B cell (primary cell): ENCODE measurements around the gene RNF130. TPM values are rescaled to one million over a fixed set of nuclear protein-coding genes. Genes with fewer than 3 reads are reported as not detected.
A peak's percentile ranks its signal among the peaks of the same experiment; 100 is the strongest.

ENCODE experiments used
- ATAC-seq: fragments of 200-7000 bp; cut with Tn5 transposase; one replicate; pipeline ENCODE4 v1.10.0; 2021; ENCODE audit warnings: low read depth, mild to moderate bottlenecking, moderate number of reproducible peaks, moderate library complexity
- CTCF ChIA-PET: fragments of 350-600 bp; sonication (Branson Sonifier 250); formaldehyde crosslinking; loops from one replicate; lab custom pipeline; 2021; ENCODE audit warnings: antibody characterized with exemption, inconsistent platforms; lab: Charles Lee
- POLR2A ChIA-PET: fragments of 350-600 bp; sonication (Branson Sonifier 250); formaldehyde crosslinking; loops from one replicate; lab custom pipeline; 2021; ENCODE audit warnings: antibody characterized with exemption; lab: Charles Lee
- DNase-seq: peaks from one replicate; pipeline ENCODE4 v3.0.0; 2013
- H2AFZ ChIP-seq: 2 replicates; pipeline ENCODE4 v1.6.1; 2012; ENCODE audit warnings: mild to moderate bottlenecking, low read depth, low read length; ENCODE audit not compliant: insufficient read depth, poor library complexity, severe bottlenecking
- H3K27ac ChIP-seq, 2 donors: 1 replicate in 1 of 2; 2 replicates in 1 of 2; pipeline ENCODE4 v1.5.1; 2012 to 2013; ENCODE audit warnings: low read length in 2 of 2, mild to moderate bottlenecking in 2 of 2, moderate library complexity in 1 of 2
- H3K27me3 ChIP-seq, 4 experiments: fragments of 200-600 bp in 1 of 4; sonication (generic) in 1 of 4; replicated peaks in 1 of 4; 1 replicate in 2 of 4; 2 replicates in 2 of 4; pipeline versions ENCODE4 v1.6.1 to v1.7.0; 2013 to 2016; ENCODE audit warnings: low read length in 3 of 4, mild to moderate bottlenecking in 2 of 4, mixed read lengths in 1 of 4, moderate library complexity in 1 of 4; ENCODE audit not compliant: insufficient read depth in 4 of 4, control insufficient read depth in 3 of 4; ENCODE audit errors: control extremely low read depth in 1 of 4
- H3K36me3 ChIP-seq, 2 experiments: replicated peaks in 1 of 2; 1 replicate in 1 of 2; 2 replicates in 1 of 2; pipeline versions ENCODE4 v1.6.1 to v1.7.1; 2013; ENCODE audit warnings: low read length in 1 of 2; ENCODE audit not compliant: insufficient read depth in 2 of 2, control insufficient read depth in 1 of 2; ENCODE audit errors: control extremely low read depth in 1 of 2, extremely low read depth in 1 of 2
- H3K4me1 ChIP-seq, 2 donors: fragments of 200-600 bp in 1 of 2; sonication (generic) in 1 of 2; 1 replicate in 1 of 2; 2 replicates in 1 of 2; pipeline versions ENCODE4 v1.5.1 to v1.6.1; 2013 to 2017; ENCODE audit warnings: low read length in 2 of 2; ENCODE audit not compliant: control insufficient read depth in 2 of 2, insufficient read depth in 2 of 2
- H3K4me2 ChIP-seq: replicated peaks from 2 replicates; pipeline ENCODE3; 2012; ENCODE audit warnings: mild to moderate bottlenecking, low read depth, low read length; ENCODE audit not compliant: poor library complexity, severe bottlenecking
- H3K4me3 ChIP-seq, 5 experiments: fragments of 200-600 bp in 1 of 5; sonication (generic) in 1 of 5; 1 replicate in 3 of 5; 2 replicates in 2 of 5; pipeline versions ENCODE4 v1.5.1 to v1.7.0; 2011 to 2016; ENCODE audit warnings: low read length in 4 of 5, mild to moderate bottlenecking in 4 of 5, low read depth in 2 of 5, control low read depth in 1 of 5, moderate library complexity in 1 of 5; ENCODE audit not compliant: insufficient read depth in 1 of 5; ENCODE audit errors: control extremely low read depth in 1 of 5, extremely low read depth in 1 of 5
- H3K79me2 ChIP-seq: fragments of 200-600 bp; sonication (generic); one replicate; pipeline ENCODE4 v1.6.0; 2016; ENCODE audit warnings: low read length; ENCODE audit not compliant: control insufficient read depth, insufficient read depth
- H3K9ac ChIP-seq: fragments of 200-600 bp; sonication (generic); 2 replicates; pipeline ENCODE4 v1.6.1; 2017; ENCODE audit warnings: mild to moderate bottlenecking, low read length, moderate library complexity
- H3K9me3 ChIP-seq, 3 donors: one replicate each; pipeline versions ENCODE4 v1.6.1 to v1.7.1; 2013; ENCODE audit warnings: low read length in 2 of 3; ENCODE audit not compliant: control insufficient read depth in 2 of 3, insufficient read depth in 1 of 3; ENCODE audit errors: control extremely low read depth in 1 of 3
- H4K20me1 ChIP-seq: 2 replicates; pipeline ENCODE4 v1.6.0; 2012; ENCODE audit warnings: mild to moderate bottlenecking, low read length; ENCODE audit not compliant: insufficient read depth, control insufficient read depth, poor library complexity, severe bottlenecking
- H3K27ac Mint-ChIP-seq: one replicate; pipeline ENCODE4 v1.8.0; 2021; ENCODE audit warnings: mixed read lengths
- H3K27me3 Mint-ChIP-seq: one replicate; pipeline ENCODE4 v1.8.0; 2021; ENCODE audit warnings: mixed read lengths
- H3K4me1 Mint-ChIP-seq: one replicate; pipeline ENCODE4 v1.8.0; 2021; ENCODE audit warnings: mixed read lengths
- H3K4me3 Mint-ChIP-seq: one replicate; pipeline ENCODE4 v1.8.0; 2021; ENCODE audit warnings: mixed read lengths
- H3K9me3 Mint-ChIP-seq: one replicate; pipeline ENCODE4 v1.8.0; 2022; ENCODE audit warnings: mixed read lengths; ENCODE audit not compliant: insufficient read depth
- CTCF ChIP-seq: fragments of 200-600 bp; IDR thresholded peaks from one replicate; pipeline ENCODE4 v1.8.0; 2022; ENCODE audit warnings: antibody characterized with exemption, mild to moderate bottlenecking
- EZH2 ChIP-seq: IDR thresholded peaks from 2 replicates; pipeline ENCODE4 v1.6.1; 2012; ENCODE audit warnings: borderline replicate concordance, low read depth, mild to moderate bottlenecking, moderate library complexity, low read length; ENCODE audit not compliant: insufficient read depth, poor library complexity, severe bottlenecking
- WGBS: methylation state at CpG from one replicate; pipeline ENCODE4 v1.1.5; 2013; ENCODE audit warnings: missing lambda C conversion rate; ENCODE audit not compliant: insufficient coverage; 5-methylcytosine and 5-hydroxymethylcytosine counted together
- intact Hi-C: fragments of 100-400 bp; cut with micrococcal nuclease; formaldehyde crosslinking; loops from one replicate; pipeline ENCODE4 v1.10.0; 2022
- polyA plus RNA-seq: library from polyadenylated mRNA; depleted of rRNA; stranded (reverse); fragments of >200 nt; gene quantifications from 2 replicates; pipeline ENCODE4 v1.2.3, GENCODE V29; 2012
- total RNA-seq, 2 donors: library from RNA; stranded (reverse); fragments of 120-200 nt in 1 of 2; gene quantifications; 1 replicate in 1 of 2; 2 replicates in 1 of 2; pipeline versions ENCODE4 v1.2.3 to v1.2.4, GENCODE V29; 2013 to 2022

The RNF130 gene
- total and polyA plus RNA-seq, 2 donors (not counting 1 experiment from before 2014, with no cell fraction given), result 18.1 to 25.8 TPM

DNA sequence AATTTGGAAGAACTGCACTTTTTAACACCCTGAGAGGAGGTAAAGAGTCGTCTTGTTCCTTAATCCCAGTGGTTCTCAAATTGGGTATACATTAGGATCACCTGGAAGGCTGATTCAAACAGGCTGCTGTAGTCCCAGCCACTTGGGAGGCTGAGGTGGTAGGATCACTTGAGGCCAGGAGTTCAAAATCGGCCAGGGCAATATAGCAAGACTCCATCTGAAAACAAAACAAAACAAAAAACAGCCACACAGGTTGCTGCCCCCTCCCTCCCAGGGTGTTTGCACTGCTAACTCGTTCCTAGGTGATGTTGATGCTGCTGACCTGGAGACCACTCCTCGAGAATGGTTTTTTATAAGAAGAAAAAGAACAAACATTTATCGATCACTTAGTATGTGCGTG is 162.3 kb downstream of the RNF130 start:
- no peak for DNase-seq
- no peak overlapping the region for H3K9ac ChIP-seq
- H4K20me1 ChIP-seq, result peaks cover 16% of the 10 kb centered on the region
- no peaks in the 10 kb centered on the region for H3K9me3 Mint-ChIP-seq
- H3K27ac Mint-ChIP-seq, result peak overlapping the region; percentile 16
- peaks cover 22% of the 10 kb centered on the region for H3K4me1 Mint-ChIP-seq
- no peak for TF ChIP-seq CTCF
- TF ChIP-seq EZH2, result no peak
- peaks cover 16 to 30% of the 10 kb centered on the region in 2 donors for H3K4me1 ChIP-seq
- intact Hi-C loops, result loop anchor here (2.0 to 10.0 kb wide), 2 partner anchors 162 to 214 kb away; partner anchors contain the start of genes CANX and RNF130
- H3K79me2 ChIP-seq, result peaks cover 39% of the 10 kb centered on the region
- ChIA-PET CTCF (interaction anchor here (1.1 to 2.5 kb wide), 3 partner anchors 61 to 107 kb away, joined by 5 to 24 read pairs (median 13); no protein-coding TSS in a partner anchor), POLR2A (no interaction called here)
- no peak overlapping the region for H3K4me2 ChIP-seq
- peak overlapping the region; percentile 29 for H3K4me3 Mint-ChIP-seq
- no peaks in the 10 kb centered on the region for H3K9me3 ChIP-seq
- H3K36me3 ChIP-seq, result peaks cover 0 to 6% of the 10 kb centered on the region in 2 experiments
- peak overlapping the region; percentile 92 for H2AFZ ChIP-seq
- H3K27ac ChIP-seq, result no peak overlapping the region
- H3K4me3 ChIP-seq, result no peak overlapping the region
- H3K27me3 ChIP-seq, result no peaks in the 10 kb centered on the region
- no peak for ATAC-seq
- 100% methylated on average over 2 of the region's 6 CpGs for WGBS
- H3K27me3 Mint-ChIP-seq, result no peaks in the 10 kb centered on the region

- Histone ChIP-seq H3K4me1 (peaks cover 13 to 24% of the 10 kb centered on the region in 2 donors), H3K27ac (no peak overlapping the region), H3K79me2 (peaks cover 39% of the 10 kb centered on the region), H3K9ac (peak overlapping the region; percentile 56), H3K4me3 (peak overlapping the region in 2 of 5 experiments; percentile 55 to 60), H3K9me3 (no peaks in the 10 kb centered on the region), H2AFZ (peak overlapping the region; percentile 92), H3K36me3 (peaks cover 2 to 9% of the 10 kb centered on the region in 2 experiments), H3K27me3 (no peaks in the 10 kb centered on the region), H4K20me1 (peaks cover 16% of the 10 kb centered on the region), H3K4me2 (peak overlapping the region; percentile 91)
- WGBS, result 95% methylated on average over 16 of the region's 16 CpGs
- no peak for ATAC-seq
- peak overlapping the region; percentile 92 for H3K4me3 Mint-ChIP-seq
- H3K4me1 Mint-ChIP-seq, result peaks cover 19% of the 10 kb centered on the region
- no peaks in the 10 kb centered on the region for H3K9me3 Mint-ChIP-seq
- peak overlapping the region; percentile 16 for H3K27ac Mint-ChIP-seq
- ChIA-PET CTCF (interaction anchor here (0.6 to 2.7 kb wide), 9 partner anchors 46 to 1584 kb away, joined by 3 to 24 read pairs (median 6); partner anchors contain the start of gene SQSTM1), POLR2A (interaction anchor here (0.6 to 1.1 kb wide), 3 partner anchors 63 to 365 kb away, joined by 4 to 6 read pairs (median 5); no protein-coding TSS in a partner anchor)
- peak; percentile 20 for DNase-seq
- intact Hi-C loops, result loop anchor here (1.0 to 10.0 kb wide), 6 partner anchors 50 to 214 kb away; partner anchors contain the start of genes CANX, MRNIP and RNF130
- H3K27me3 Mint-ChIP-seq, result no peaks in the 10 kb centered on the region
- no peak for TF ChIP-seq EZH2
These were observed 163.0 kb downstream of the RNF130 start for GRCh38 chr5:179908528-179908927.
